ENCODE results near the gene PRKN.

PRKN gene

DNA sequence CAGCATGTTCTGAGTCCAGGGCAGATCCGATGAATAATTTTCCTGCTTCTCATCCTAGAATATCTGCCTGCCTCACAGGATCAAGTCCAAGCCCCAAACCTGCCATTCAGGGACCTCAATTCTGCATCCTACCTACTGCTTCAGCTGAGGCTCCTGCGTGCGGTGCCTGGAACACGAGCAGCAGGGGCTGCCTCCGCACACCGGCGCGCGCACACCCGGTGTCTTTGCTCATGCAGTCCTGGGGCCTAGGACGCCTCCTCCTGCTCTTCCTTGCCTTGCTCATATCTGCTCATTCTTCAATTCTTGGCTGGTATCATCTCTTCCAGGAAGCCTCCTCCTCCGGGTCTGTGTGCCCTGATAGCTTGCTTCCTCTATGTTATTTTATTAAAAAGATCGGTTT lies 1372.6 kb downstream of the PRKN start:
- H3K27me3 ChIP-seq (ENCODE audit: insufficient read depth, low read depth): no peaks in the 10 kb centered on the region
- H3K4me3 ChIP-seq (IDR thresholded peaks at IDR 0.05; ENCODE audit: insufficient read depth, low read depth, low read length): no peak overlapping the region
- H2AFZ ChIP-seq (ENCODE audit: low read depth): no peak overlapping the region
- H4K20me1 ChIP-seq (ENCODE audit: insufficient read depth): no peaks in the 10 kb centered on the region
- H3K27ac ChIP-seq: no peak overlapping the region
- H3K4me2 ChIP-seq: no peak overlapping the region
- no peak for TF ChIP-seq CTCF (conservative IDR thresholded peaks at IDR 0.05; ENCODE audit: low read depth, low read length)
- no peaks in the 10 kb centered on the region for H3K36me3 ChIP-seq (ENCODE audit: insufficient read depth)
- no peaks in the 10 kb centered on the region for H3K79me2 ChIP-seq (ENCODE audit: insufficient read depth, low read depth)
- no peaks in the 10 kb centered on the region for H3K4me1 ChIP-seq (ENCODE audit: low read depth, poor library complexity, severe bottlenecking)
- H3K9ac ChIP-seq: no peak overlapping the region

DNA sequence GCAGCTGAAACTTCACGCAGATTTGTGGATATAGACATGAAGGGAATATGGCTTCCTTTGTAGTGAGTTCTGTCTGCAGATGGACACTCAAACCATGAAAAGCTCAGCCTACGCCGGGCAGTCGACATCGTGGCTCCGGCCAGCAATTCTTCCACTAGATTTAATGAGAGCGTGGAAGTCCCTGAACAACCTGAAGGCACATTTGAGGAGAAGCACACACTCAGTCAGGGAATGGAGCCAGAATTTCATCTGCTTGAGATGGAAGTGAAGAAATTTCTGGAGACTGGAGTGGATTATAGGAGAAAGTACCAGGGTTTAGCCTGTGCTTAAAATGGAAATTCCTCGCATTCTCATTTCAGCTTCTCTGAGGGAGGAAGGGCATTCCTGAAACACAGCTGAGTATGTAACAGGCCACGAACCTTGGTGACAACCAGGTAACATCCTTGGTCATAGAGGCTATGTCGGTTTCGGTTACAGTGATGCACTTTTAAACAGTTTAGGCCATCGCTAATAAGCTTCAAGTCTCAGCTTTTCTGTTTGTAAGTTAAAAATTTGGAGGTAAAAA lies 1373.2 kb downstream of the PRKN start:
- H3K27ac ChIP-seq: no peak overlapping the region
- TF ChIP-seq CTCF (conservative IDR thresholded peaks at IDR 0.05; ENCODE audit: low read depth, low read length): no peak
- no peak overlapping the region for H3K4me3 ChIP-seq (IDR thresholded peaks at IDR 0.05; ENCODE audit: insufficient read depth, low read depth, low read length)
- H3K36me3 ChIP-seq (ENCODE audit: insufficient read depth): no peaks in the 10 kb centered on the region
- no peak overlapping the region for H3K9ac ChIP-seq
- no peak overlapping the region for H2AFZ ChIP-seq (ENCODE audit: low read depth)
- H3K4me1 ChIP-seq (ENCODE audit: low read depth, poor library complexity, severe bottlenecking): no peaks in the 10 kb centered on the region
- H3K4me2 ChIP-seq: no peak overlapping the region
- no peaks in the 10 kb centered on the region for H4K20me1 ChIP-seq (ENCODE audit: insufficient read depth)
- H3K79me2 ChIP-seq (ENCODE audit: insufficient read depth, low read depth): no peaks in the 10 kb centered on the region
- no peaks in the 10 kb centered on the region for H3K27me3 ChIP-seq (ENCODE audit: insufficient read depth, low read depth)

DNA sequence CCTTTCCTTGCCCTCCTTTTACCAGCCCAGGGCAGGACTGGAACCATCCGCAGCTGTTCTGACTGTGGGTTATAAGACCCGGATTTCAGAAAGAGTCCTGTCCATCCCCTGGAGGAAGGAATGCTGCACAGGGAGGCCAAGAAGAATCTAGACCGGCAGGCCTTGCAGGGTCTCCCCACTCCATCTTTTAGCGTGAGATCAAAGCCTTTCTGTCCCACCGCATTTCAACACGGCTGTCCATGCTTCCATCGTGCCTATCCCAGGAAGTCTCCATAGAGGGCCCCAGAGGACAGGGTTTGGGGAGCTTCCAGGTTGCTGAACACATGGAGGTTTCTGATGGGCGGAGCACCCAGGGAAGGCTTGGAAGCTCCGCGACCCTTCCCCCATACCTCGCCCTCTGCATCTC lies 1374.4 kb downstream of the PRKN start:
- no peaks in the 10 kb centered on the region for H3K79me2 ChIP-seq (ENCODE audit: insufficient read depth, low read depth)
- H3K36me3 ChIP-seq (ENCODE audit: insufficient read depth): no peaks in the 10 kb centered on the region
- H3K4me2 ChIP-seq: no peak overlapping the region
- H3K27ac ChIP-seq: no peak overlapping the region
- H3K4me3 ChIP-seq (IDR thresholded peaks at IDR 0.05; ENCODE audit: insufficient read depth, low read depth, low read length): no peak overlapping the region
- H2AFZ ChIP-seq (ENCODE audit: low read depth): no peak overlapping the region
- H3K4me1 ChIP-seq (ENCODE audit: low read depth, poor library complexity, severe bottlenecking): no peaks in the 10 kb centered on the region
- no peak overlapping the region for H3K9ac ChIP-seq
- no peaks in the 10 kb centered on the region for H3K27me3 ChIP-seq (ENCODE audit: insufficient read depth, low read depth)
- TF ChIP-seq CTCF (conservative IDR thresholded peaks at IDR 0.05; ENCODE audit: low read depth, low read length): no peak
- no peaks in the 10 kb centered on the region for H4K20me1 ChIP-seq (ENCODE audit: insufficient read depth)

- H3K4me1 ChIP-seq (ENCODE audit: low read depth, poor library complexity, severe bottlenecking): no peaks in the 10 kb centered on the region
- no peak overlapping the region for H3K27ac ChIP-seq
- no peaks in the 10 kb centered on the region for H3K27me3 ChIP-seq (ENCODE audit: insufficient read depth, low read depth)
- H3K9ac ChIP-seq: no peak overlapping the region
- TF ChIP-seq CTCF (conservative IDR thresholded peaks at IDR 0.05; ENCODE audit: low read depth, low read length): no peak
- no peaks in the 10 kb centered on the region for H3K79me2 ChIP-seq (ENCODE audit: insufficient read depth, low read depth)
- no peak overlapping the region for H3K4me2 ChIP-seq
- H2AFZ ChIP-seq (ENCODE audit: low read depth): no peak overlapping the region
- H3K4me3 ChIP-seq (IDR thresholded peaks at IDR 0.05; ENCODE audit: insufficient read depth, low read depth, low read length): no peak overlapping the region
- no peaks in the 10 kb centered on the region for H4K20me1 ChIP-seq (ENCODE audit: insufficient read depth)
- H3K36me3 ChIP-seq (ENCODE audit: insufficient read depth): no peaks in the 10 kb centered on the region
Observed at GRCh38 chr6:161351858-161352257, 1375.7 kb downstream of the PRKN start.
